ENCODE measurements around the gene INPP4B.

INPP4B gene

GRCh38 chr4:142396279-142396678 lies 449.8 kb downstream of the INPP4B start:
- no peak for TF ChIP-seq CTCF (IDR thresholded peaks at IDR 0.05; ENCODE audit: low read depth, low read length)
- H3K4me3 ChIP-seq (replicated peaks in 1 of 2; ENCODE audit: low read depth in 2 of 2, low read length in 2 of 2): no peak overlapping the region
- peak; percentile 48 to 57 for DNase-seq (ENCODE audit: low read depth in 2 of 2)

DNA sequence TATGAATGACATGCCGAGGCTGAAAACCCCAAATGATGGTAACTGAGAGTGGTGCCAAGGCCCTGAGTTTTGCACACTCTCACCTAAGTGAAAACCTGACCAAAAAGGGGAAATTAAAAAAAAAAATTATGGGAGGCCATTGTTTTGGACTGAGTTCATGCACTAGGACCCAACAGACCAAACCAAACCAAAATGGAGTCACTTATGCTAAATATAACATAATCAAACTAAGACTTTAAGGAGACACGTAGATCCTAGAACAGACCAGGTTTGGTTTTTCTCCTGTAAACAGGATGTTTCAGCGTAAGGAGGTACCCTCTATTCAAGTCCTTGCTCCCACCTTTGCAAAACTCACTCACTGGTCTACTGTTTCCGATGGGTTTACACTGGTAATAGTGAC lies 453.0 kb downstream of the INPP4B start:
- no peak for TF ChIP-seq CTCF (IDR thresholded peaks at IDR 0.05; ENCODE audit: low read depth, low read length)
- no peak for DNase-seq (ENCODE audit: low read depth in 2 of 2)
- no peak overlapping the region for H3K4me3 ChIP-seq (replicated peaks in 1 of 2; ENCODE audit: low read depth in 2 of 2, low read length in 2 of 2)

GRCh38 chr4:142386856-142387255 lies 459.2 kb downstream of the INPP4B start:
- no peak overlapping the region for H3K4me3 ChIP-seq (replicated peaks in 1 of 2; ENCODE audit: low read depth in 2 of 2, low read length in 2 of 2)
- DNase-seq (ENCODE audit: low read depth in 2 of 2): no peak
- no peak for TF ChIP-seq CTCF (IDR thresholded peaks at IDR 0.05; ENCODE audit: low read depth, low read length)

DNA sequence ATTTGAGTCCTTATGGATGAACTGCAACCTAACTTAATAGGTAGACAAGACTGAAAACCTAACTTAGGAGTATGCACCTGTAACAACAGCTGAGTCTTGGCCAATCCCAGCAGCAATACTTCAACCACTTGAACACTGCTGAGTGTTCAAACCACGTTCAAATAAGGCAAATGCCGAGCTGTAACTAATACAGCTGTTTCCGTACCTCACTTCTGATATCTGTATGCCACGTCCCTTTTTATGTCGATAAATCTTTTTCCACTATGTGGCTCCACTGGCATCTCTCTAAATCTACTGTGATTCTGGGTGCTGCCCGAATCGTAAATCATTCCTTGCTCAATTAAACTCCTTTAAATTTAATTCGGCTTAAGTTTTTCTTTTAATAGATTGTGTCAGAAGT lies 459.7 kb downstream of the INPP4B start:
- no peak for DNase-seq (ENCODE audit: low read depth in 2 of 2)
- no peak overlapping the region for H3K4me3 ChIP-seq (replicated peaks in 1 of 2; ENCODE audit: low read depth in 2 of 2, low read length in 2 of 2)
- TF ChIP-seq CTCF (IDR thresholded peaks at IDR 0.05; ENCODE audit: low read depth, low read length): no peak

- DNase-seq (ENCODE audit: low read depth in 2 of 2): peak in 1 of 2 donors; percentile 25
- TF ChIP-seq CTCF (IDR thresholded peaks at IDR 0.05; ENCODE audit: low read depth, low read length): no peak
These were observed 462.2 kb downstream of the INPP4B start for GRCh38 chr4:142383800-142384470.

GRCh38 chr4:142383354-142383753 lies 462.7 kb downstream of the INPP4B start:
- TF ChIP-seq CTCF (IDR thresholded peaks at IDR 0.05; ENCODE audit: low read depth, low read length): no peak
- no peak overlapping the region for H3K4me3 ChIP-seq (replicated peaks in 1 of 2; ENCODE audit: low read depth in 2 of 2, low read length in 2 of 2)
- DNase-seq (ENCODE audit: low read depth in 2 of 2): no peak

More at GRCh38 chr4:142383800-142384470, 462.2 kb downstream of the INPP4B start:
- no peak overlapping the region for H3K4me3 ChIP-seq (replicated peaks in 1 of 2; ENCODE audit: low read depth in 2 of 2, low read length in 2 of 2)
